D721Med (cell line): ENCODE results near the gene NFASC.
A peak's percentile ranks its signal among the peaks of the same experiment; 100 is the strongest.

Source experiments
- DNase-seq: peaks from one replicate; pipeline ENCODE4 v3.0.0; 2011; ENCODE audit warnings: low spot score; ENCODE audit not compliant: insufficient read length
- FAIRE-seq: peaks from 2 replicates; lab custom pipeline; 2011; peaks lifted over from hg19 to GRCh38; lab: Jason Lieb, UNC
- TF ChIP-seq, protein P1 (sequence below): IDR thresholded peaks from 2 replicates; pipeline ENCODE4 v1.5.1; 2012; ENCODE audit warnings: mild to moderate bottlenecking, control low read depth; ENCODE audit not compliant: insufficient read depth; ENCODE audit errors: missing control alignments

Gene NFASC

DNA sequence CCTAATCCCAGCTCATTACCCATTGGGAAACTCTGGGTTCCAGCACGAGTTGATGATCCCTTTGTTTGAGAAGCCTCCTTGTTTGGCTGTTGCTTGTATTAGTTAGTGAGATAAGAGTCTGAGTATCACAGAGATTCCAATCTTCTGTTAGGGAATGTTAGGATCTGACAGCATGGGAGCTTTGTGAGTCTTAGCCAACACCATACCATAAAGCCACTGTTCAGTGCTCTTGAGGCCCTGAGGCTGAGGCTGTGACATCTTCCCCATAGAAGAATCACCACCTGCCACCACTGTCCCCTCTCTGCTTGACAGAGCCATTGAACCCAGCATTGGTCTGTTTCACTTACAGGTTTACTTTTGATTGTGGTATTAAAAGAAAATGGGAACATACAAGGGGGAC is 29.3 kb upstream of the NFASC start:
- TF ChIP-seq, protein P1, sequence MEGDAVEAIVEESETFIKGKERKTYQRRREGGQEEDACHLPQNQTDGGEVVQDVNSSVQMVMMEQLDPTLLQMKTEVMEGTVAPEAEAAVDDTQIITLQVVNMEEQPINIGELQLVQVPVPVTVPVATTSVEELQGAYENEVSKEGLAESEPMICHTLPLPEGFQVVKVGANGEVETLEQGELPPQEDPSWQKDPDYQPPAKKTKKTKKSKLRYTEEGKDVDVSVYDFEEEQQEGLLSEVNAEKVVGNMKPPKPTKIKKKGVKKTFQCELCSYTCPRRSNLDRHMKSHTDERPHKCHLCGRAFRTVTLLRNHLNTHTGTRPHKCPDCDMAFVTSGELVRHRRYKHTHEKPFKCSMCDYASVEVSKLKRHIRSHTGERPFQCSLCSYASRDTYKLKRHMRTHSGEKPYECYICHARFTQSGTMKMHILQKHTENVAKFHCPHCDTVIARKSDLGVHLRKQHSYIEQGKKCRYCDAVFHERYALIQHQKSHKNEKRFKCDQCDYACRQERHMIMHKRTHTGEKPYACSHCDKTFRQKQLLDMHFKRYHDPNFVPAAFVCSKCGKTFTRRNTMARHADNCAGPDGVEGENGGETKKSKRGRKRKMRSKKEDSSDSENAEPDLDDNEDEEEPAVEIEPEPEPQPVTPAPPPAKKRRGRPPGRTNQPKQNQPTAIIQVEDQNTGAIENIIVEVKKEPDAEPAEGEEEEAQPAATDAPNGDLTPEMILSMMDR, result no peak
- no peak for FAIRE-seq
- DNase-seq, result no peak

DNA sequence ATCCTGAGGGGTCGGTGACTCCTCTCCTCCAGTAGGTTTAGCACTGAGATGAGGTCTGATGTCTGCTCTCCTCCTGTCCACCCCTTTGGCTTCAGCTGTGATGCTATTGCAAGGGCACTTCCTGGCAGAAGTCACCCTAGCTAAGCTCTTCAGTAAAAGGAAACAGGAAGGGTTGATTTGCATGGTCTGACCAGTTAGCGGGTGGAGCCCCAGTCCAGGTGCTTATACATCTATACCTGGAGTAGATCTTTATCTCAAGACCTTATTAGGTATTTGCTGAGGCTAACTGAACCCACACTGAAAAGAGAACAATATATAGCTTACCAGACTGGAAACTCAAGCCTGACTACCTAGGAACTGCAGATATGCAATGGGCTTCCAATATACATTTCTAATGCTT is 28.9 kb upstream of the NFASC start:
- TF ChIP-seq, protein P1, result no peak
- DNase-seq (no peak), FAIRE-seq (no peak)

DNA sequence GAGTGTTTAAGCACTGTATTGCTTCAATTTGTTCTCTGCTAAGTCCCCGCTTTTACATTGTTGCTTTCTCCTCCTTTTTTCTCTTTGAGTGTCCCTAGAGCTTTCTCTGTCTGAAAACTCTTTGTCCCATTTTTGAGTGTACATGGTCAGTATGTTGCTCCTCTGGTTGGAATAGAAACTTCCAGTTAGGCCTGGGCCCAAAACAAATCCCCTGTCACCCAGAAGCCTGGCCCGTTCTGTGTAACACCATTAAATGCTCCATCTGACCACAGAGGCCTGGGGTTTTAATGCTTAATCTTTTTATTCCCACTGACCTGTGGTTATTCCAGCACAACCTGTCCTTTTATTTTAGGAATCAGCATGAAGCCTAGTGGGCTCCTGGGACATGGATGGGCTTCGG is 28.3 kb upstream of the NFASC start:
- TF ChIP-seq, protein P1, result no peak
- FAIRE-seq, result no peak
- no peak for DNase-seq

DNA sequence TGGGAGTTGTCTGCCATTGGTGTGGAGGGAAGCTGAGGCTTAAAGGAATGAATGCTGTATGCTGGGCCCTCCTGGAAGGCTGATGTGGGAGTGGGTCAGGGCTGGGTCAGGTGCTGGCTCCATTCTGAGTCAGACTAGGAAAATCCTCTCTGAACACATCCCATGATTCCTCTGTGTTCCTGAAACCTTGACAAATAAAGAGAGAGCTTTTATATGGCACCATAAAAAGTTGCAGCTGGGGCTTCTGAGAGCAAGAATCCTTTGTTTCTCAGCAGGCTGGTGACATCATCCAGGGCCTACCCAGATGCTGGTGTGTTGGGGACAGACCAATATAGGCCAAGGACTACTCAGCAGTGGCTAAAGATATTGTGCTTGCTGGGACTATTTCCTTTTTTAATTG is 27.8 kb upstream of the NFASC start:
- TF ChIP-seq, protein P1, result no peak
- no peak for FAIRE-seq

DNA sequence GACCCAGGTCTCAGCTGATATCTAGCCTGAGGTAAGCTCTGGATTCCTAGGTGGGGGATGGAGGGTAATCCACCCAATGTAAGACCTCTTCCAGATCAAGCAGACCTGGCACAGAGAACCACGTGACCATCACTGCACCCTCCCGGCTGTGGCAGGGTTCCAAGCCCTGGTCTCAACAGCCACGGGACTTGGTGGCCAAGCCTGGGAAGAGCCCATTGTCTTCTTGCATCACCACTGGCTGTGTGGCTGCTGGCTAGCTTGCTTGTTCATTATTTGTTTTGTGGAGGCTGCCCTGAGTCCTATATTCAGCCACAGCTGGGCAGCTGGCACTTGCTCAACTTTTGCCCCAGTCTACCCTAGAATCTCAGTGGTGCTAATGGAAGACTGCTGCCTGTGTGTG is 24.1 kb upstream of the NFASC start:
- DNase-seq, result no peak
- FAIRE-seq, result no peak
- TF ChIP-seq, protein P1, result no peak

More for the DNA sequence above, 27.8 kb upstream of the NFASC start:
- no peak for DNase-seq

DNA sequence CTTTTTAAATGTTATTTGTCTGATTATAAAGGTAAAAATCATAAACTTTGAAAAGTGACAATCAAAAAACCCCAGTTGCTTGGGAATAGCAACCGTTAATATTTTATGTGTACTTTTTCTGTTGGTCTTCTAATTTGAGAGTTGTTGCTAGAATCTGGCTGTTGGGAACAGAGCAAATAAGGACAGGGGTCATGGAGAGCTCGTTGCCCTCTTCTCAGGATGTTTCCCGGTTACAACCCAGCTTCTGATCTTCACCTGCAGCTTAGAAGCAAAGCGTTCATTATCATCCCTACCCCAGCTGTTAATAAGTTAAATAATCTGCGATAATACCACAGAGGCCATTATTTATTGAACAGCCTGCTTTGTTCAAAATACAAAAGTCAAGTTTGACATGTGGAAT is 22.1 kb upstream of the NFASC start:
- no peak for DNase-seq
- TF ChIP-seq, protein P1, result no peak
- FAIRE-seq, result peak; percentile 84

DNA sequence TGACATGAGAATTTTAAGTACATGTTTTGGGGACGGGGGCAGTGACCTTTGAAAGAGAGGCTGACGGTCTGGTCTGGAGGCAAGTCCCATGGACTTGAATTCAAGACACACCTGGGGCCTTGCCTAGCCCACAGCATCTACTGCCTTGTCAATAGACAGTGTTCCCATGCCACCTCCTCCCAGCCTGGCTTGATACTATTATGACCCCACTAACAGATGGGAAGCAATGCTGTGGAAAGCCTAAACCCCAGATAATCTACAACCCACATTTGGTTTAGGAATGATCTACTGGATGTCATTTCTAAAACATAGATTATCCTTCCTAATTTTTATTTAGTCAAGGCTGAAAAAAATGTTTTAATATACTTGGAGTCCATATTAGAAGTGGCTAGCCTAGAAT is 17.8 kb upstream of the NFASC start:
- DNase-seq (peak; percentile 81), FAIRE-seq (peak; percentile 99)
- TF ChIP-seq, protein P1, result no peak
